OCI-LY3 (cell line): Measurements from ENCODE around the gene PCDHA8.
"Not testable (repeated sequence)": the region's sequence is repeated elsewhere in the genome, so short reads cannot be mapped to it uniquely, and the experiment has no call there.

Experiments used
- H2AFZ ChIP-seq: fragments of 200-600, 300-600 bp; shearing (Covaris generic); 2 replicates; pipeline ENCODE4 v1.6.0; 2014; ENCODE audit warnings: antibody characterized with exemption, low read depth, low read length
- H3K27ac ChIP-seq: fragments of 200-600, 300-600 bp; sonication (generic); 2 replicates; pipeline ENCODE4 v1.5.1; 2014; ENCODE audit warnings: mild to moderate bottlenecking, low read length, moderate library complexity, mixed read lengths
- H3K27me3 ChIP-seq: fragments of 200-600, 300-600 bp; sonication (generic); 2 replicates; pipeline ENCODE4 v1.6.1; 2014; ENCODE audit warnings: low read depth, low read length, mixed read lengths
- H3K36me3 ChIP-seq: fragments of 200-600, 300-600 bp; sonication (generic); replicated peaks from 2 replicates; pipeline ENCODE3; 2014; ENCODE audit warnings: low read depth, low read length, mixed read lengths
- H3K4me1 ChIP-seq: fragments of 300-600, 200-600 bp; sonication (generic); 2 replicates; pipeline ENCODE4 v1.6.1; 2014; ENCODE audit warnings: low read length, mixed read lengths
- H3K4me2 ChIP-seq: fragments of 200-600, 300-600 bp; sonication (generic); 2 replicates; pipeline ENCODE4 v1.6.1; 2014; ENCODE audit warnings: low read length, mixed read lengths
- H3K4me3 ChIP-seq: fragments of 300-600, 200-600 bp; sonication (generic); 2 replicates; pipeline ENCODE4 v1.5.1; 2014; ENCODE audit warnings: antibody characterized with exemption, mild to moderate bottlenecking, low read length, moderate library complexity
- H3K79me2 ChIP-seq: fragments of 300-600, 200-600 bp; shearing (Covaris generic); 2 replicates; pipeline ENCODE4 v1.6.1; 2014; ENCODE audit warnings: mild to moderate bottlenecking, low read length, mixed read lengths
- H3K9ac ChIP-seq: fragments of 300-600, 200-600 bp; shearing (Covaris generic); 2 replicates; pipeline ENCODE4 v1.6.0; 2014; ENCODE audit warnings: mild to moderate bottlenecking, low read length, moderate library complexity
- H3K9me3 ChIP-seq: fragments of 200-600, 300-600 bp; shearing (Covaris generic); 2 replicates; pipeline ENCODE4 v1.6.1; 2014; ENCODE audit warnings: low read length, mixed read lengths; ENCODE audit not compliant: insufficient read depth
- H4K20me1 ChIP-seq: fragments of 200-600, 300-600 bp; sonication (generic); 2 replicates; pipeline ENCODE4 v1.6.1; 2016; ENCODE audit warnings: low read length, mixed read lengths; ENCODE audit not compliant: insufficient read depth
- CTCF ChIP-seq: fragments of 200-600, 300-600 bp; sonication (generic); IDR thresholded peaks from 2 replicates; pipeline ENCODE4 v1.5.1; 2014; ENCODE audit warnings: antibody characterized with exemption, low read length, low read depth
- EZH2phosphoT487 ChIP-seq: fragments of 200-600 bp; shearing (Covaris generic); IDR thresholded peaks from 2 replicates; pipeline ENCODE4 v1.6.1; 2018; ENCODE audit warnings: antibody characterized with exemption, mixed run types, low read depth

Gene PCDHA8

GRCh38 chr5:140828362-140828737 lies 12.6 kb upstream of the PCDHA8 start:
- H3K4me3 ChIP-seq: no peak overlapping the region
- H3K79me2 ChIP-seq: no peaks in the 10 kb centered on the region
- H3K4me2 ChIP-seq: no peak overlapping the region
- H3K27me3 ChIP-seq: no peaks in the 10 kb centered on the region
- H4K20me1 ChIP-seq: no peaks in the 10 kb centered on the region
- no peaks in the 10 kb centered on the region for H3K4me1 ChIP-seq
- no peaks in the 10 kb centered on the region for H3K36me3 ChIP-seq
- no peaks in the 10 kb centered on the region for H3K9me3 ChIP-seq
- TF ChIP-seq CTCF (no peak), EZH2phosphoT487 (no peak)
- H3K9ac ChIP-seq: no peak overlapping the region
- H2AFZ ChIP-seq: no peak overlapping the region
- H3K27ac ChIP-seq: no peak overlapping the region

DNA sequence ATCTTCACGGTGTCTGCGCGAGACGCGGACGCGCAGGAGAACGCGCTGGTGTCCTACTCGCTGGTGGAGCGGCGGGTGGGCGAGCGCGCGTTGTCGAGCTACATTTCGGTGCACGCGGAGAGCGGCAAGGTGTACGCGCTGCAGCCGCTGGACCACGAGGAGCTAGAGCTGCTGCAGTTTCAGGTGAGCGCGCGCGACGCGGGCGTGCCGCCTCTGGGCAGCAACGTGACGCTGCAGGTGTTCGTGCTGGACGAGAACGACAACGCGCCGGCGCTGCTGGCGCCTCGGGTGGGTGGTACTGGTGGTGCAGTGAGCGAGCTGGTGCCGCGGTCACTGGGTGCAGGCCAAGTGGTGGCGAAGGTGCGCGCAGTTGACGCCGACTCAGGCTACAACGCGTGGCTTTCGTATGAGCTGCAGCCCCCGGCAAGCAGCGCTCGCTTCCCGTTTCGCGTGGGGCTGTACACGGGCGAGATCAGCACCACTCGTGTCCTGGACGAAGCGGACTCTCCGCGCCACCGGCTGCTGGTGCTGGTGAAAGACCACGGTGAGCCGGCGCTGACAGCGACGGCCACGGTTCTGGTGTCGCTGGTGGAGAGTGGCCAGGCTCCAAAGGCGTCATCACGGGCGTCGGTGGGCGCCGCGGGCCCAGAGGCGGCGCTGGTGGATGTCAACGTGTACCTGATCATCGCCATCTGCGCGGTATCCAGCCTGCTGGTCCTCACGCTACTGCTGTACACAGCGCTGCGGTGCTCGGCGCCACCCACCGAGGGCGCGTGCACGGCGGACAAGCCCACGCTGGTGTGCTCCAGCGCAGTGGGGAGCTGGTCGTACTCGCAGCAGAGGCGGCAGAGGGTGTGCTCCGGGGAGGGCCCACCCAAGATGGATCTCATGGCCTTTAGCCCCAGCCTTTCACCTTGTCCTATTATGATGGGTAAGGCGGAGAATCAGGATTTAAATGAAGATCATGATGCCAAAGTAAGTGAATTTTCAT lies 11.2 kb upstream of the PCDHA8 start:
- not testable (repeated sequence) for H2AFZ ChIP-seq, H3K9me3 ChIP-seq, H3K36me3 ChIP-seq, H3K4me3 ChIP-seq, H3K27ac ChIP-seq, H3K4me2 ChIP-seq, H3K9ac ChIP-seq, H3K27me3 ChIP-seq, H3K4me1 ChIP-seq, H3K79me2 ChIP-seq, H4K20me1 ChIP-seq

GRCh38 chr5:140833993-140834392 lies 7.0 kb upstream of the PCDHA8 start, which contains the start of gene PCDHA7:
Gene PCDHA7 (plus strand): TSS chr5:140834269. CDS start chr5:140834384, 115 bp downstream.
- Histone ChIP-seq H3K4me3 (no peak within 1 kb of the TSS), H3K27ac (no peak within 1 kb of the TSS), H4K20me1 (no peaks in the 10 kb centered on the region), H3K4me2 (no peak within 1 kb of the TSS), H3K79me2 (no peaks in the 10 kb centered on the region), H3K9ac (no peak within 1 kb of the TSS), H3K27me3 (no peaks in the 10 kb centered on the region), H2AFZ (no peak within 1 kb of the TSS), H3K4me1 (no peaks in the 10 kb centered on the region), H3K9me3 (no peaks in the 10 kb centered on the region), H3K36me3 (no peaks in the 10 kb centered on the region)
- TF ChIP-seq EZH2phosphoT487: no peak
- TF ChIP-seq CTCF: 0 out of 2 replicates have a peak, but pooled peaks have one; percentile 9

- not testable (repeated sequence) for H3K27ac ChIP-seq, H3K79me2 ChIP-seq, H3K4me3 ChIP-seq, H2AFZ ChIP-seq, H3K36me3 ChIP-seq, H3K9ac ChIP-seq, H4K20me1 ChIP-seq, H3K9me3 ChIP-seq, H3K27me3 ChIP-seq, H3K4me2 ChIP-seq, H3K4me1 ChIP-seq
Observed at GRCh38 chr5:140834439-140835008, 6.5 kb upstream of the PCDHA8 start.
